ENCODE results near the gene CASQ2. TPM values are rescaled to one million over a fixed set of nuclear protein-coding genes. Genes with fewer than 3 reads are reported as not detected.

The CASQ2 gene
- not detected for total RNA-seq

- CTCF ChIA-PET, result interaction anchor here (2.0 kb wide), 1 partner anchor 160 kb away, joined by 4 read pairs; no protein-coding TSS in a partner anchor
- POLR2A ChIA-PET, result no interaction called here
These were observed at the start of gene CASQ2 for GRCh38 chr1:115768549-115768948. Gene CASQ2, minus strand, starts transcription at chr1:115768714. Its CDS starts 173 bp downstream, at chr1:115768541.

GRCh38 chr1:115815694-115816093 lies 47.2 kb upstream of the CASQ2 start:
- CTCF ChIA-PET, result interaction anchor here (0.7 kb wide), 1 partner anchor 887 kb away, joined by 3 read pairs; no protein-coding TSS in a partner anchor
- POLR2A ChIA-PET, result no interaction called here

GRCh38 chr1:115814685-115815398 lies 46.3 kb upstream of the CASQ2 start:
- CTCF ChIA-PET, result no interaction called here
- POLR2A ChIA-PET, result no interaction called here

GRCh38 chr1:115813727-115814126 lies 45.2 kb upstream of the CASQ2 start:
- ChIA-PET CTCF (no interaction called here), POLR2A (no interaction called here)

GRCh38 chr1:115811140-115811828 lies 42.8 kb upstream of the CASQ2 start:
- ChIA-PET CTCF (no interaction called here), POLR2A (no interaction called here)

- POLR2A ChIA-PET, result no interaction called here
These were observed 42.1 kb upstream of the CASQ2 start for GRCh38 chr1:115810609-115811008.

GRCh38 chr1:115809847-115810246 lies 41.3 kb upstream of the CASQ2 start:
- ChIA-PET POLR2A (no interaction called here), CTCF (no interaction called here)

More at GRCh38 chr1:115810609-115811008, 42.1 kb upstream of the CASQ2 start:
- CTCF ChIA-PET, result no interaction called here

- POLR2A ChIA-PET, result no interaction called here
- CTCF ChIA-PET, result interaction anchor here (0.7 to 0.9 kb wide), 2 partner anchors 173 to 212 kb away, joined by 4 to 6 read pairs; no protein-coding TSS in a partner anchor
These were observed 40.6 kb upstream of the CASQ2 start for GRCh38 chr1:115809076-115809475.

GRCh38 chr1:115807723-115808122 lies 39.2 kb upstream of the CASQ2 start:
- CTCF ChIA-PET, result interaction anchor here (0.6 kb wide), 1 partner anchor 165 kb away, joined by 3 read pairs; no protein-coding TSS in a partner anchor
- POLR2A ChIA-PET, result no interaction called here

- POLR2A ChIA-PET, result no interaction called here
- CTCF ChIA-PET, result interaction anchor here (1.1 kb wide), 1 partner anchor 215 kb away, joined by 3 read pairs; no protein-coding TSS in a partner anchor
These were observed 37.1 kb upstream of the CASQ2 start for GRCh38 chr1:115805597-115805996.

GRCh38 chr1:115802416-115802815 lies 33.9 kb upstream of the CASQ2 start:
- ChIA-PET CTCF (interaction anchor here (1.0 kb wide), 1 partner anchor 218 kb away, joined by 4 read pairs; no protein-coding TSS in a partner anchor), POLR2A (no interaction called here)

GRCh38 chr1:115797486-115797885 lies 29.0 kb upstream of the CASQ2 start:
- ChIA-PET CTCF (no interaction called here), POLR2A (no interaction called here)

GRCh38 chr1:115796897-115797296 lies 28.4 kb upstream of the CASQ2 start:
- ChIA-PET POLR2A (no interaction called here), CTCF (no interaction called here)

GRCh38 chr1:115796036-115796435 lies 27.5 kb upstream of the CASQ2 start:
- ChIA-PET CTCF (no interaction called here), POLR2A (no interaction called here)

- POLR2A ChIA-PET, result no interaction called here
- CTCF ChIA-PET, result no interaction called here
These were observed 26.6 kb upstream of the CASQ2 start for GRCh38 chr1:115794976-115795639.

- POLR2A ChIA-PET, result no interaction called here
- CTCF ChIA-PET, result no interaction called here
These were observed 24.6 kb upstream of the CASQ2 start for GRCh38 chr1:115793162-115793561.

GRCh38 chr1:115791816-115792215 lies 23.3 kb upstream of the CASQ2 start:
- ChIA-PET POLR2A (no interaction called here), CTCF (no interaction called here)

GRCh38 chr1:115790846-115791245 lies 22.3 kb upstream of the CASQ2 start:
- POLR2A ChIA-PET, result no interaction called here
- CTCF ChIA-PET, result no interaction called here

GRCh38 chr1:115790356-115790755 lies 21.8 kb upstream of the CASQ2 start:
- POLR2A ChIA-PET, result no interaction called here
- CTCF ChIA-PET, result no interaction called here

GRCh38 chr1:115783311-115783710 lies 14.8 kb upstream of the CASQ2 start:
- ChIA-PET POLR2A (no interaction called here), CTCF (no interaction called here)

Data from activated CD8-positive, alpha-beta memory T cell treated with anti-CD3 and anti-CD28 coated beads for 36 hours (primary cell).